Measurements from ENCODE around the gene RPL14.
A peak's percentile ranks its signal among the peaks of the same experiment; 100 is the strongest.
"Not testable (repeated sequence)": the region's sequence is repeated elsewhere in the genome, so short reads cannot be mapped to it uniquely, and the experiment has no call there.

Gene RPL14

GRCh38 chr3:40456940-40457823 is at the start of gene RPL14:
RPL14 (plus strand) TSS chr3:40457339; CDS start chr3:40457472, 133 bp downstream.
- DNase-seq, result peak; percentile 59

- DNase-seq, result no peak
Measured at GRCh38 chr3:40407611-40408010, 49.5 kb upstream of the RPL14 start.

GRCh38 chr3:40414270-40414669 is 42.9 kb upstream of the RPL14 start:
- no peak for DNase-seq

- no peak for DNase-seq
Measured at GRCh38 chr3:40417845-40418543, 39.1 kb upstream of the RPL14 start.

GRCh38 chr3:40422861-40423260 is 34.3 kb upstream of the RPL14 start:
- DNase-seq, result no peak

- DNase-seq, result no peak
Measured at GRCh38 chr3:40427045-40427669, 30.0 kb upstream of the RPL14 start.

- DNase-seq, result no peak
Measured at GRCh38 chr3:40432793-40433192, 24.3 kb upstream of the RPL14 start.

GRCh38 chr3:40437889-40438288 is 19.2 kb upstream of the RPL14 start:
- DNase-seq, result no peak

- DNase-seq, result no peak
Measured at GRCh38 chr3:40445062-40445461, 12.1 kb upstream of the RPL14 start.

GRCh38 chr3:40445880-40446279 is 11.3 kb upstream of the RPL14 start:
- no peak for DNase-seq

GRCh38 chr3:40450438-40450837 is 6.7 kb upstream of the RPL14 start:
- DNase-seq, result no peak

GRCh38 chr3:40451551-40451950 is 5.6 kb upstream of the RPL14 start:
- DNase-seq, result no peak

GRCh38 chr3:40452057-40452456 is 5.1 kb upstream of the RPL14 start:
- no peak for DNase-seq

GRCh38 chr3:40452562-40452875 is 4.6 kb upstream of the RPL14 start:
- DNase-seq, result no peak

- DNase-seq, result peak; percentile 94
Measured at GRCh38 chr3:40452876-40453730, 4.0 kb upstream of the RPL14 start.

GRCh38 chr3:40453933-40454332 is 3.2 kb upstream of the RPL14 start:
- DNase-seq, result no peak

GRCh38 chr3:40455328-40455727 is 1.8 kb upstream of the RPL14 start:
- DNase-seq, result no peak

GRCh38 chr3:40456279-40456939 is 730 bp upstream of the RPL14 start:
- DNase-seq, result no peak

GRCh38 chr3:40458473-40458872 is 1.3 kb downstream of the RPL14 start:
- no peak for DNase-seq

- not testable (repeated sequence) for DNase-seq
Measured at GRCh38 chr3:40460481-40460880, 3.3 kb downstream of the RPL14 start.

GRCh38 chr3:40461161-40461560 is 4.0 kb downstream of the RPL14 start:
- no peak for DNase-seq

GRCh38 chr3:40462838-40463237 is 5.7 kb downstream of the RPL14 start:
- DNase-seq, result not testable (repeated sequence)

Measured in DMS153 (cell line).